ENCODE results near the gene GOPC.

GOPC gene

DNA sequence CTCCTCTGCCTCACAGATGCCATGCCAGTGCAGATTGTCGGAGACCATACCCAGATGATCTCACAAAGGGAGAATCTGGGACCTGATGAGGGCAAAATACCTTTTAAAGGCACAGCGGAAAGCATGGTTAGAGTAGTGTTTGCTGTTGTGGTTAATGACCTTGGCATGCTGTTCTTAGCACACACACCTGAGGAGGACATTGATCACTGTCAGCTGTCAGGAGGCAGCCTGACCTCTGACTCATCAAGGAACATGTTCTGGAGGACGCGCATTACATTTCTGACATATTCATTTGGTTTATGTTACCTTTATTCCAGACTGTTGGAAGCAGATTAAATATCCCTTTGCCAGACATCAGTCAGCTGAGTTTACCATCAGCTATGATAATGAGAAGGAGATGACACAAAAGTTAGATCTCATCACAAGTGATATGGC is 57.1 kb downstream of the GOPC start:
- H3K9me3 Mint-ChIP-seq: no peaks in the 10 kb centered on the region
- H3K4me1 Mint-ChIP-seq: peaks cover 33% of the 10 kb centered on the region
- no peaks in the 10 kb centered on the region for H3K27me3 Mint-ChIP-seq
- H3K36me3 Mint-ChIP-seq: no peaks in the 10 kb centered on the region
- H3K4me3 Mint-ChIP-seq: no peak overlapping the region
- no peak overlapping the region for H3K27ac Mint-ChIP-seq

DNA sequence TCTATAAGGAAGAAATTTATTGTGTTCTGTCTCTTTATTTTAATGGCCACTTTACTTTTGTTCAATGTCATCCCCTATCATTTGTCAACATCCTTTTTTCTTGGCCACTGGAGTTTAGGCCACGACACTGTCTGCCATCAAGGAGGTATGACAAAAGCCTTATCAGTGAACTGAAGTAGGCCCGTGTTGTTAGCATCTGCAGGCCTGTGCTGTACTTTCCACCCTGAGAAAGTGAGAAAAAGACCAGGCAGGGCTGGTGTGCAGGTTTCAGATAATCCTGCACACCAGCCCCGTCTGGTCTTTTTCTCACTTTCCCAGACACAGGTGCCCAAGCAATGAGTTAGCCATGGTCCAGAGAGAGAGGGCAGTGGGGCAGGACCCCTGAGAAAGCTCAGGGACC is 57.6 kb downstream of the GOPC start:
- H3K27ac Mint-ChIP-seq: no peak overlapping the region

DNA sequence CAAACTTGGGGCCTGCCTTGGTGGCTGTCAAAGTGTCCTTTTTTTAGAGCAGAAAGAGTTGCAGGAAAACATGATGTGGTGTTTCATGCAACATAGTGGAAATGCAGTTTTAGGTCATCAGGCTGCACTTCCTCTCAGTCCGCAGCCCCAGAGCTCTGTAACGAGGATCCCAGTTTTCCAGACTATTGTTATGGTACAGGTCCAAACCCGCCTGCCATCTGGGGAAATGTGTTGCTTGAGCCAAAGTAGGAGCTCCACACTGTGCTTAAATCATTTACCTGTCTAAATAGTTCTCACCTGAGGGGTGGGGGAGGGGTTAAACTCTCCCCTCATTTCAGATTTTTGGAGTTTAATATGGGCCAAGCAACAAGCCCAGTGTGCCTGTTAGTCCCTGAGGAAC is 59.8 kb downstream of the GOPC start:
- Mint-ChIP-seq H3K4me1 (peaks cover 11% of the 10 kb centered on the region), H3K27me3 (peaks cover 7% of the 10 kb centered on the region), H3K36me3 (peaks cover 4% of the 10 kb centered on the region), H3K4me3 (no peak overlapping the region), H3K9me3 (no peaks in the 10 kb centered on the region), H3K27ac (no peak overlapping the region)

More for the DNA sequence above, 57.6 kb downstream of the GOPC start:
- H3K9me3 Mint-ChIP-seq: no peaks in the 10 kb centered on the region
- H3K4me3 Mint-ChIP-seq: no peak overlapping the region
- H3K4me1 Mint-ChIP-seq: peaks cover 28% of the 10 kb centered on the region
- no peaks in the 10 kb centered on the region for H3K36me3 Mint-ChIP-seq
- H3K27me3 Mint-ChIP-seq: no peaks in the 10 kb centered on the region

DNA sequence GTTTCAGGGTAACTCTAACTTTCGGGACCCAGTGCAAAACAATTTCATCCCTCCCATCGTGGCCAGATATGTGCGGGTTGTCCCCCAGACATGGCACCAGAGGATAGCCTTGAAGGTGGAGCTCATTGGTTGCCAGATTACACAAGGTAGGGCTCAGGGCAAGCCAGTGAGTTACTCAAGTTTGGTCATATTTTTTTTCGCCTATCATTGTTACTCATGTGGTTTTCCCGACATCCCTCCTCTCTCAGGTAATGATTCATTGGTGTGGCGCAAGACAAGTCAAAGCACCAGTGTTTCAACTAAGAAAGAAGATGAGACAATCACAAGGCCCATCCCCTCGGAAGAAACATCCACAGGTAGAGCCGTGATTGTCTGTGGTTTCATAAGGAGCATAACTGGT is 61.6 kb downstream of the GOPC start:
- H3K4me1 Mint-ChIP-seq: no peaks in the 10 kb centered on the region
- no peaks in the 10 kb centered on the region for H3K9me3 Mint-ChIP-seq
- H3K27me3 Mint-ChIP-seq: peaks cover 7% of the 10 kb centered on the region
- H3K4me3 Mint-ChIP-seq: no peak overlapping the region
- no peak overlapping the region for H3K27ac Mint-ChIP-seq
- H3K36me3 Mint-ChIP-seq: peaks cover 4% of the 10 kb centered on the region

GRCh38 chr6:117538615-117539014 is 63.7 kb downstream of the GOPC start:
- Mint-ChIP-seq H3K27me3 (peaks cover 7% of the 10 kb centered on the region), H3K36me3 (peaks cover 4% of the 10 kb centered on the region), H3K4me1 (no peaks in the 10 kb centered on the region), H3K4me3 (no peak overlapping the region), H3K27ac (no peak overlapping the region), H3K9me3 (no peaks in the 10 kb centered on the region)

DNA sequence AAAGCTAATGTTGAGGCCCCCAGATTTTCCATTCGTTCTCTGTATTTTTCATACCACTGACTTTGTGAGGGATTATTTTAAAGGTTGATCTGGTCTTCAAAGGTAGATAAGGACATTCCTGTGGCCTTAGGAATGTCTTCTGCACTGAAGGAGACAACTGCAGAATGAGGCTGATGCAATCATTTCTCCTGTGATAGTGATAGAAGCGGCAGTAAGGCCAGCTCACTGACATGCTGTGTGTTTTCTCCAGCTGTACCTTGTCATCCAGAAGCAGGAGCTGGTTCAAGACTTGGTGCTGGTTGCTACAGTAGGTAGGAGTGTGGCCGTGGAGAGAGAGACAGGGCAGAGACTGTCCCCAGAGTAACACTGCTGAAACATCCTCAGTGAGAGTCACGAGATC is 66.0 kb downstream of the GOPC start:
- Mint-ChIP-seq H3K9me3 (no peaks in the 10 kb centered on the region), H3K4me3 (no peak overlapping the region), H3K4me1 (no peaks in the 10 kb centered on the region), H3K36me3 (peaks cover 4% of the 10 kb centered on the region), H3K27ac (no peak overlapping the region), H3K27me3 (peaks cover 7% of the 10 kb centered on the region)

- no peak overlapping the region for H3K27ac Mint-ChIP-seq
- H3K27me3 Mint-ChIP-seq: peaks cover 7% of the 10 kb centered on the region
- H3K4me1 Mint-ChIP-seq: no peaks in the 10 kb centered on the region
- peaks cover 4% of the 10 kb centered on the region for H3K36me3 Mint-ChIP-seq
- no peak overlapping the region for H3K4me3 Mint-ChIP-seq
- H3K9me3 Mint-ChIP-seq: no peaks in the 10 kb centered on the region
Observed at GRCh38 chr6:117534974-117535373, 67.3 kb downstream of the GOPC start.

- H3K27ac Mint-ChIP-seq: no peak overlapping the region
- H3K36me3 Mint-ChIP-seq: peaks cover 4% of the 10 kb centered on the region
- peaks cover 4% of the 10 kb centered on the region for H3K27me3 Mint-ChIP-seq
- no peaks in the 10 kb centered on the region for H3K9me3 Mint-ChIP-seq
- no peaks in the 10 kb centered on the region for H3K4me1 Mint-ChIP-seq
- H3K4me3 Mint-ChIP-seq: no peak overlapping the region
Observed at GRCh38 chr6:117533775-117534174, 68.5 kb downstream of the GOPC start.

DNA sequence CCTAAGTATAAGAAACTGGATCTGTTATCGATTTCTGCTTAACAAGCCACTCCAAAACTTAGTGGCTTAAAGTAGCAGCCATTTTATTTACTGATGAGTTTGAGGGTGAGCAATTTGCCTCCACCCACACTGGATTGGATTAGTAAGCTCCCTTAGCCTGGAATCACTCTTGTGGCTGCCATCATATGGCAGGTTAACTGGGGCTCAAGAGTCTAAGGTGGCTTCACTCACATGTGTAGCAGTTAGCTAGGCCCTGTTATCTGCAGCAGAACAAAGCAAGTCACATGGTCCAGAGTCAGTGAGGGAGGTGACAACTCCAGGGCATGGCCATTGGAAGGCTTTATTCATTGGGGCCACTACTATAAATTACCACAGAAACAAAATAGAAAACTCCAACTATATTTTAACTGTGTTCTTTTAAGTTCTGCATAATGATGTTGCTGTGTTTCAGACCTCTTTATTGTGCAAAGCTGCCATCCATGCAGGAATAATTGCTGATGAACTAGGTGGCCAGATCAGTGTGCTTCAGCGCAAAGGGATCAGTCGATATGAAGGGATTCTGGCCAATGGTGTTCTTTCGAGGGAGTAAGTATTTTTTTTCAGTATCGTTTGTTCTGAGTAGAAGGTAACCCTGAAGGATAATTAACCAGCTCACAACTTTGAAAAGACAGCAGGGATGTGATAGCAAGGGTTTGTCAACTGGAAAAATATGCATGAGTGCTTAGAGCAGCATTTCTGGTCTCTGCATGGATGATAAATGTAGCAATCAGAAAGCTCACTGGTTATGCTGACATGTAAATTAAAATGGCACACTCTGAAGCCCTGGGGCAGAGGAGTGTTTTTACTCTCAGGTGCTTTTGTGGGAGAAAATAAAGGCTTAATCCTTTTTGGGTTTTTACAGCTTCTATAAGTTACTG is 70.2 kb downstream of the GOPC start:
- no peaks in the 10 kb centered on the region for H3K9me3 Mint-ChIP-seq
- no peak overlapping the region for H3K27ac Mint-ChIP-seq
- no peaks in the 10 kb centered on the region for H3K4me1 Mint-ChIP-seq

DNA sequence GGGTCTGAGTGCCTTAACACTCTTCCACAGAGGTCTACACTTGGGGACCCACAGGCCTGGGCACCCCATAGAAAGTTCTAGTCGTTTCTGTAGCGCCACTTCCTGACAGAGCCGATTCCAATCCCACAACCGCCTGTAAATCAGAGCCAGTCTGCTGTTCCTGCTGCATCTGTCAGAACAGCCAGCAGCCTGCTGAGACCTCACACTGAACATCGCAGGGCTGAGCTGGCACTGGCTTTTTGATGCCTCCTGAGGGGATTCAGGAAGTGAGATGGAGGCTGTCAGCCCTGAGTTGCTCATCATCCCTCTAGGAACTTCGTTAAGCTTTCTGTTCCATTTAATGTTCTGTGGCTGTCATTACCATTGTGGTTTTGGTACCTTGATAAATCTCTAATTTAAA is 71.0 kb downstream of the GOPC start:
- no peaks in the 10 kb centered on the region for H3K36me3 Mint-ChIP-seq
- H3K4me1 Mint-ChIP-seq: no peaks in the 10 kb centered on the region
- H3K9me3 Mint-ChIP-seq: no peaks in the 10 kb centered on the region
- H3K4me3 Mint-ChIP-seq: no peak overlapping the region
- H3K27ac Mint-ChIP-seq: no peak overlapping the region
- no peaks in the 10 kb centered on the region for H3K27me3 Mint-ChIP-seq

More for the DNA sequence above, 70.2 kb downstream of the GOPC start:
- Mint-ChIP-seq H3K36me3 (no peaks in the 10 kb centered on the region), H3K4me3 (no peak overlapping the region), H3K27me3 (no peaks in the 10 kb centered on the region)

- Mint-ChIP-seq H3K36me3 (no peaks in the 10 kb centered on the region), H3K27ac (no peak overlapping the region), H3K9me3 (no peaks in the 10 kb centered on the region), H3K4me1 (no peaks in the 10 kb centered on the region), H3K4me3 (no peak overlapping the region), H3K27me3 (no peaks in the 10 kb centered on the region)
Observed at GRCh38 chr6:117530467-117531242, 71.7 kb downstream of the GOPC start.

GRCh38 chr6:117525607-117526006 is 76.7 kb downstream of the GOPC start:
- Mint-ChIP-seq H3K9me3 (no peaks in the 10 kb centered on the region), H3K4me3 (no peak overlapping the region), H3K4me1 (no peaks in the 10 kb centered on the region), H3K27ac (no peak overlapping the region), H3K36me3 (no peaks in the 10 kb centered on the region), H3K27me3 (peaks cover 3% of the 10 kb centered on the region)

- Mint-ChIP-seq H3K36me3 (no peaks in the 10 kb centered on the region), H3K4me3 (no peak overlapping the region), H3K4me1 (no peaks in the 10 kb centered on the region), H3K9me3 (no peaks in the 10 kb centered on the region), H3K27ac (no peak overlapping the region), H3K27me3 (peaks cover 3% of the 10 kb centered on the region)
Observed at GRCh38 chr6:117521791-117522502, 80.4 kb downstream of the GOPC start.

- Mint-ChIP-seq H3K9me3 (no peaks in the 10 kb centered on the region), H3K27me3 (peaks cover 5% of the 10 kb centered on the region), H3K4me1 (no peaks in the 10 kb centered on the region), H3K27ac (no peak overlapping the region), H3K4me3 (no peak overlapping the region), H3K36me3 (no peaks in the 10 kb centered on the region)
Observed at GRCh38 chr6:117520603-117521395, 81.5 kb downstream of the GOPC start.

- H3K27me3 Mint-ChIP-seq: peaks cover 10% of the 10 kb centered on the region
- no peak overlapping the region for H3K27ac Mint-ChIP-seq
- no peaks in the 10 kb centered on the region for H3K9me3 Mint-ChIP-seq
- no peaks in the 10 kb centered on the region for H3K36me3 Mint-ChIP-seq
- no peaks in the 10 kb centered on the region for H3K4me1 Mint-ChIP-seq
- H3K4me3 Mint-ChIP-seq: no peak overlapping the region
Observed at GRCh38 chr6:117518870-117519269, 83.4 kb downstream of the GOPC start.
